NK-92 (cell line): ENCODE results near the gene CNNM2.

Experiments
- DNase-seq: peaks from one replicate; lab custom pipeline; 2025; ENCODE audit not compliant: unreplicated experiment; lab: John Stamatoyannopoulos, UW

CNNM2 gene

DNA sequence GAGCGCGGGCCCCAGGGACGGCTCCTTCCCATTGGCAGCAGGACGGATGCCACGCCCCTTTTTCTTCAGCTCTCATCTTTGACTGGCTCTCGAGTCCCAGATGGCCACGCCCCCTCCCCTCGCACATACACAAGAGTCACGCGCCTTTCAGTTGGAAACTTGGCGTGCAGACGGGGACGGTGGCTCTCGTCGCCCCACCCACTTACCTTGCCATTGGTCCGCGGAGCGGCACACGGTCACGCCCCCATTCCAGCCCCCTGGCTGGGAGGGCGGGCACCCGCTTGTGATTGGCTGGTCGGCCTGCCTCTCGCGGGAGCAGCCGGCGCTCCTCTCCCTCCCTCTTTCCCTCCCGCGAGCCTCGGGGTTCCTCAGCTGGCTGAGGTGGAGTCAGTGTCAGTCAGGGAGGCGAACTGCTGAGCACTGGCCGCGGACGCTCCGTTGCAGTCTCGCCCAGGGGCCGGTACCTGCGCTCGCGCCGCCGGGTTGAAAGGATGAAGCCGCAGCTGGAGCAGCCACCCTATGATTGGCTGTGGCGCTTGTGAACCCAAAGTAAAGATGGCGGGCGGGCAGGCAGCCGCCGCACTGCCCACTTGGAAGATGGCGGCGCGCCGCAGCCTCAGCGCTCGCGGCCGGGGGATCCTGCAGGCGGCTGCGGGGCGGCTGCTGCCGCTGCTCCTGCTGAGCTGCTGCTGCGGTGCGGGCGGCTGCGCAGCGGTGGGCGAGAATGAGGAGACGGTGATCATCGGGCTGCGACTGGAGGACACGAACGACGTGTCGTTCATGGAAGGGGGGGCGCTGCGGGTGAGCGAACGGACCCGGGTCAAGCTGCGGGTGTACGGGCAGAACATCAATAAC lies at the start of gene CNNM2:
Gene CNNM2 (plus strand): TSS at position 333 of the 855 bp plus-strand sequence. CDS start 187 bp downstream, at position 520.
- peak; percentile 95 for DNase-seq

DNA sequence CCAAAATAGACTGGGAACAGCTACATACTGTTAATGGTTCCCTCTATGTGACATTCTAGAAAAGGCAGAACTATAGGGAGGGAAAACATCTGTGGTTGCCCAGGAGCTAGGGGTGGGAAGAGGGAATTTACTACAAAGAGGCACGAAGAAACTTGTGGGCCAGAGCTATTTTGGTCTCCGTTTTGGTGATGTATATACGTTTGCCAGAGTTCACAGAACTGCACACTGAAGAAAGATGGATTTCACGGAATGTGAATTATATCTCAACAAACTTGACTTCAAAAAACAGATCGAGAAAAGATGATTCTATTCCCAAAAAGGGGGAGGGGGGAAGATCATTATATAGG lies 49.2 kb upstream of the CNNM2 start:
- no peak for DNase-seq

DNA sequence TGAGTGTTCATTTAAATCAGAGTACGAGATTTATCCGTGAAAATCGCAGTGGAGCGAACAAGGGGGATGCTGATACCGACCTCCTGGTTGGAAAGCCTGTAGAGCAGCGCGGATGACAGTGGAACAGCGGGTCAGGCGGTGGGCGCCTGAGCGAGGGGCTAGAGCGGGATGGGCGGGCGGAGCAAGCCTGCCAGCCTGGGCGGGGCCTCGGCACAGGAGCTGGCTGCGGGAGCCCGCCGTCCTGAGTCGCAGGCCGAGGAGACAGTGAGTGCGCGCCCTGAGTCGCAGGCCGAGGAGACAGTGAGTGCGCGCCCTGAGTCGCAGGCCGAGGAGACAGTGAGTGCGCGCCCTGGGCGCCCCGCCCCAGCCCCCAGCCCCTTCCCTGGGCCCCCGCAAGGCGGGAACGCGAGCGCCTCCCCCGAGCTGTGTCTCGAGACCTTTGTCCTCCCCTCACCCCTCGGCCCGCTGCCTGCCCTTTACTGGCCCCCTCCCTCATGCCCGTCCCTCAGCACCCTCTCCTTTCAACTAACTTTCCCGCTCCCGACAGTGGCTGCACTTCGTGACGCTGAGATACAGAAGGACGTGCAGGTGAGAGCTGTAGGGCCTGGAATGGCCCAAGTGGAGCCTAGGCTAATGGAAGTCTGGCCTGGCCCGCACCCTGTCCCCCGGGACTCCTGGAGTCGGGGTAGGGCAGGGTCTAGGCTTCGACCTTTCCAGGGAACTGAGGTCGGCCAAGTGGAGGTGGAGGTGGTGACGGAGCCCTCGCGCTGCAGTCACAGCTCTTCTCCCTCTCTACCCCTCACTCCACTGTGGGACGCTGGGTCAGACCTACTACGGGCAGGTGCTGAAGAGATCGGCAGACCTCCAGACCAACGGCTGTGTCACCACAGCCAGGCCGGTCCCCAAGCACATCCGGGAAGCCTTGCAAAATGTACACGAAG lies 48.6 kb upstream of the CNNM2 start, which contains the start of gene AS3MT:
Gene AS3MT (plus strand): TSS at position 213 of the 941 bp plus-strand sequence. CDS start 123 bp downstream, at position 336.
- DNase-seq, result no peak

DNA sequence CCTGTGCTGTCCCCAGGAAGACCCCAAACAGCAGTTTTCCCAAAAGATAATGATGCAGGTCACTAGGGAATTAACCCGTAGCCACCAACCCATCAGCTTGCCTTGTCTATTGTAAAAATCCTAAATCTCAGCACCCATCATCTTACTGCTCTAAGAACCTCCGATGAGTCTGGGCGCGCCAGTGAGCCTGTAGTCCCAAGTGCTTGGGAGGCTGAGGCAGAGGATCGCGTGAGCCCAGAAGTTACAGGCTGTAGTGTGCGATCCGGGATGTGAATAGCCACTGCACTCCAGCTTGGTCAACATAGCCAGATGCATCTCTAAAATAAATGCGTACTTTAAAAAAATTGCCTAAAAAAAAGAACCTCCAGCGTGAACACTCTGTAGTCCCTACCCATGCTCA lies 47.9 kb upstream of the CNNM2 start:
- DNase-seq, result no peak

DNA sequence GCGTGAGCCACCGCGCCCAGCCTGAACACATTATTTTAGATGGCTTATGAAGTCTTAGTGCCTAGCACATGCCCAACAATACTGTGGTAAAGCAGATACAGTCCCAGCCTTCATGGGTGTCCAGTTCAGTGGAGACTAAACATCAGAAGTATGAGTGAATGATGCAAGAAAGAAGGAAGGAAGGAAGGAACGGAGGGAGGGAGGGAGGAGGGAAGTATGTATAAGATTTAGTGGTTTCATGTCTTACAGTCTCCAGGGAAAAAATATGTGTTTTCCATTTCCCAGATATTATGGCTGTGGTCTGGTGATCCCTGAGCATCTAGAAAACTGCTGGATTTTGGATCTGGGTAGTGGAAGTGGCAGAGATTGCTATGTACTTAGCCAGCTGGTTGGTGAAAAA lies 45.9 kb upstream of the CNNM2 start:
- no peak for DNase-seq

DNA sequence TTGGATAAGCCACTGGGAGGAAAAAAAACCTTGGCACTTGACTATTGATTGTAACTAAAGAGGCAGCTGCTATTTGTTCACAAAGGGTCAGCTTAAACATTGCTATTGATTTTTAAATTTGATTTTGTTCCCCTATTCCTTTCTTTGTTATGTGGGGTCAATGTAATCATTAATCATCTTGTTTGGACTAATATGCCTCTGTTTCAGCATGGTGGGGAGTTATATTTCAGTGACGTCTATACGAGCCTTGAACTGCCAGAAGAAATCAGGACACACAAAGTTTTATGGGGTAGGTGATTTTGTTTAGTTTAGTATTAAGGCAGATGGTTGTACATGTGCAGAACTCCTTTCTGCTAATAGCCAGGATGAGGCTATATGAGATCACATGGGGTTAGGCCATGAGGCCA lies 41.3 kb upstream of the CNNM2 start:
- no peak for DNase-seq

DNA sequence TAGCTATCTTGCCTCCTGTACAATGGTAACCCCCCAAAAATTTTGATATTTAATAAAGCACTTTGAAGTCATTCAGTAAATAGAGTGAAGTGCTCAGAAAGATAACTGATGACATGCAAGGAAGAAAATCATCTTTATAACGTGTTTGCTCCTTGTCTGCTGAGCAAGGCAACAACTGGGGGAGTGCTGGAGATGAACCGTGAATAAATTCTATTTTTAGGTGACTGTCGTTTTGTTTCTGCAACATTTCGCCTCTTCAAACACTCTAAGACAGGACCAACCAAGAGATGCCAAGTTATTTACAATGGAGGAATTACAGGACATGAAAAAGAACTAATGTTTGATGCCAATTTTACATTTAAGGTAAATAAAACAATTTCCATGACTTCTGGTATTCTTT lies 39.5 kb upstream of the CNNM2 start:
- no peak for DNase-seq

DNA sequence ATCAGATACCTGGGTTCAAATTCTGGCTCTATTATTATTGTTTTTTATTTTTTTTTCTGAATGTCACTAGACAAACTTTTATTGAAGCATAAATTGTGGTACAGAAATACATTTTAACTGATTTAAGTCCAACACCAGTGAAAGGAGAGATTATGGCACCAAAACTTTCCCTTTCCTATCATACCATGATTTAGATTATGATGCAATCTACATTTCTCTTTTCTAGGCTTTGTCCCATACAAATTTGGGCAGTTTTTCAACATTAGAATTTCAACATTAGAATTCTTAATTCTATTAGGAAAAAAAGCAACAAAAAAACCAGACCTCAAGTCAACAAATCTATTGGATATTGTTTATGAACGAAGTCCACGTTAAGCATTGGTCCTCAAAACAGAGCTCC lies 37.8 kb upstream of the CNNM2 start:
- no peak for DNase-seq

DNA sequence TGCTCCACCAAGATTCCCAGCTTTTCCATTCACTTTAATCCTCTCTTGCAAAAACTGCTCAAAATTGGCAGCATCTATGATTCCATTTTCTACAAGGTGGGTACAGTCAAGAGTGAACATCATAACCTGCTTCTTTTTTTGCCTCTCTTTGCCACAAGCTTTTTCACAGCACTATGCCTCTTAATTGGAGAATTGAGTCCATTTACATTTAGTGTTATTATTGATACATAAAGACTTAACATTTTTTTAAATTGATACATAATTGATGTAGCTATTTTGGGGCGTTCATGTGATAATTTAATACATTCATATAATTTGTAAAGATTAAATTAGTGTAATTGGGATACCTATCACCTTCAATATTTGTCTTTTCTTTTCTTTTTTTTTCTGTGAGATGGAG lies 30.0 kb upstream of the CNNM2 start:
- DNase-seq, result no peak

DNA sequence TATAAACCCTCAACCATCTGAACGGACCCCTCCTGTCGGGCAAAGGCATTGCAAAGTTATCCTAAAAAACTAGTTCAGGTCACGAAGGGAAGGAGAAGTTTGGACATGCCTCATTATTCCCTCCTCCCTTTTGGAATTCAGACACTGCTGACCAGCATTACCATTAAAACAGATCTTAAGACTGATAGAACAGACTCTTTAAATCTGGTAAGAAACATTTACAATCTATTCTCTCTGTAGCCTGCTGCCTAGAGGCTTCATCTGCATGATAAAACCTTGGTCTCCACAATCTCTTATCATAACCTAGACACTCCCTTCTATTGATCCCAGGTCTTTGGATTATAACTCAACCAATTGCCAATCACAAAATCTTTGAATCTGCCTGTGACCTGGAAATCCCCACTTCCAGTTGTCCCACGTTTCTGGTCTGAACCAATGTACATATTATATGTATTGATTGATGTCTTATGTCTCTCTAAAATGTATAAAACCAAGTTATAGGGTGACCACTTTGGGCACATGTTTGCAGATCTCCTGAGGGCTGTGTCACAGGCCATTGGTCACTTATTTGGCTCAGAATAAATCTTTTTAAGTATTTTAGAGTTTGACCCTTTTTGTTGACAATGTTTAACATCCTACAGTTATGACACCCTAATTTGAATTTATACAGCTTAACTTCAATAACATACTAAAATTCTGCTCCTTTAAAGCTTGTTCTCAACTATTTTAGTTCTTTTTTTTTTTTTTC lies 23.5 kb upstream of the CNNM2 start:
- no peak for DNase-seq

DNA sequence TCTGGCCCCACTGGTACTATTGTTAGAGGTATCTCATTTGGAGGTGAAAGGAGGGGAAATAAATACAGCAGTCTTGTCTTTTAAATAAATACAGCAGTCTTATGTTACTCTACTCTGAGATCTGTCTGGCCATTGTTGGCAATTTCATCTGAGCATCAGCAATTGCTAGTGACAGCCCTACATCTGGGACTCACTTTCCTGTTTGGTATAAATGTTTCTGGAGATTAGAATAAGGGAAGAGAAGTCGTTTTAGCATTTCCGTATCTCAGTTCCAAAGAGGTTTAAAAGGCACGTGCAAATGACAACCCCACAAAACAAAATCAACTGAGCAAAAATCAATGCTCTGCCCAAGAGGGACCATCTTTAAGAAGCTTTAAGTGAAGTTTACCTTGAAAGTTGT lies 18.1 kb upstream of the CNNM2 start:
- DNase-seq, result no peak

DNA sequence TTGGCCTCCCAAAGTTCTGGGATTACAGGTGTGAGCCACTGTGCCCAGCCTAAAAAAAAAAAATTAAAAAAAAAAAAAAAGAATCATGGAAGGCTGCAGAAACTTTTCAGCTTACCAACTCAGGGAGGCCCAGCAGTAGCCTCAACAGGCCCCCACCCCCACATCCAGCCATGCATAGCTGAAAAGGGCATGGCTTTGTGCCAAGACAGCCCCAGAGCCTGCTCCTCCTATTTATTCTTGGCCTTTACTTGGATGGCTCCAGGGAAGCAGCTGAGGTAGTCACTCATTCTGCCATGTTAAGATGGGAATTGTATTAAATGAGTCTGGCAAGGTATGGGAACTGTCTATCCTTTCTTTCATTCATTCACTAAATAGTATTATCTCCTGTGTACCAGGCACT lies 13.7 kb upstream of the CNNM2 start:
- no peak for DNase-seq

DNA sequence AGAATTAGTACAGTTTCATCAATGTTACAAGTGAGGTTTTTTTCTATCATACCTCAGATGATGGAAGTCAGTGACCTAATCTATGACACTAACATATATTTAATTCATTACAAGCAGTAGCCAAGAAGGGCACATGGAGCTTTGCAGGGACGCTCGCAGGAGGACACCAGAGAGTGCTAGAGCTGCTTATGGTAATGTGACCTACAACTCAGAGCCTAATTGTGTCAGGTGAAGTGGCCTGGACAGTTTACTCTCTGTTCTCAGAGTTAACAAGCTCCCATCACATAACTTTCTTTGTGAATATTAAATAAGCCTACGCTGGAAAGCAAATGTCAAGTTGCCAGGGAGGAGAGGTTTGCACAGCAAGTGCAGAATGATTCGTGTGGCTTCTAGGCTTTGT lies 11.6 kb upstream of the CNNM2 start:
- DNase-seq, result no peak

DNA sequence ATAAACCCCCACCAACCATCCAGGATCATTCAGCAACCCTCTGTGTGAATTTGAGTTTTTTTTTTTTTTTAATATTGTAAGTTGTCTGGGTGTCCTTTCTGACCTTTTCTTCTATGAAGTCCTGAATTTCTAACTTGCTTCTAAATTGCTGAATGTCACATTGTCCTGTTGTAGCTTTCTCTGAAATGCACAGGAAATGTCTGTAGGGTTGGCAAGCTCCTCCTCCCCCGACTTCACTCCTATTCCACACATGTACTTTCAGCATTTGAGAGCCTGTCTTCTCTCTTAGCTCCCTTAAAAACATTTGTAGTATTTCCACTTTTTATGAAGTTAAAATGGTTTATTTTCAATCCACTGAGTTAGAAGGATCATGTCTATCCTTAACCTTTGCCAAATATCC lies 3.3 kb upstream of the CNNM2 start:
- DNase-seq, result no peak

DNA sequence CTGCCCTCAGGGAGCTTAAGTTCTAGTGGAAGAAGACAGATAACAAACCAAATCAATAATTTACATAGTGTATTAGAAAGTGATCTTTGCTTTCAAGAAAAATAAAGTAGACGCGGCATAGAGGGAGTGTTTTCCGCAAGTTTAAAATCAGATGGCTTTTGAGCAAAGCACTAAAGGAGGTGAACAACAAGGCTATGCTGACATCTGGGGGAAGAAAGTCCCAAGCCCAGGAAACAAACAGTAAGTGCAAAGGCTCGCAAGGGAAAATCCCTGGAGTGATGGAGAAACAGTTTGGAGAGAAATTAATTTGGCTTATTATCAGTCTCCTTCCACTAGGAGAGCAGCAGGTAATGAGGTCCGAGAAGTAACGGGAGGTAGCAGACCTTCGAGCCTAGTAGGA lies 1.9 kb upstream of the CNNM2 start:
- DNase-seq, result no peak

DNA sequence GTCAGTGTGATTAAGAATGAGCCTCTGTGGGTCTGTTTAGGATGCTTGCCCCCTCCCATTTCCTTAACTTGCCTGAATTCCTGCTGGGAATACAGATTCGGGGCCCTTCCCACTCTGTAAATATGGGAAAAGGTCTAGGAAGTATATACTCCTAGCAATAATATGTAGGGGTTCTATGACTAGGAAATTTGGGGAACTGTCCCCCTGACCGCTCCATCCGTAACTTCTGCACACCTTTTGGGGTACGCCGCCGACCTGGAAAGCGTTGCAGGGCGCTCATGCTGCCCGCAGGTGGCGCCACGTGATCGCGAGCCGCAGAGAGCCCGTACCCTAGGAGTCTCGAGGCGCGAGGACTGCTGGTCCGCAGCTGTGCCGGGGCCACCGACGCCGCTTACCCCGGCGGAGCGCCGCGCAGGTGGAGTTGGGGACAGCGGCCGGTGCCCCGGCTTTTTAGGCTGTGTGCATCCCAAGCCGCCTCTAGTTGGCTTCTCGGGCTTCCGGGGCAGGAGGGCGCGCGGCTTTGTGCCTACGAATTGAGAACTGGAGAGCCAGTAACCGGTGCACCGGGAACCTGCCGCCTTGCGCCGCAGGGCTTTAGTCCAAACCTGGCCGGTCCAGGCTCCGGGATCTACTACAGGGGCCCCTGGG lies 656 bp upstream of the CNNM2 start:
- no peak for DNase-seq

DNA sequence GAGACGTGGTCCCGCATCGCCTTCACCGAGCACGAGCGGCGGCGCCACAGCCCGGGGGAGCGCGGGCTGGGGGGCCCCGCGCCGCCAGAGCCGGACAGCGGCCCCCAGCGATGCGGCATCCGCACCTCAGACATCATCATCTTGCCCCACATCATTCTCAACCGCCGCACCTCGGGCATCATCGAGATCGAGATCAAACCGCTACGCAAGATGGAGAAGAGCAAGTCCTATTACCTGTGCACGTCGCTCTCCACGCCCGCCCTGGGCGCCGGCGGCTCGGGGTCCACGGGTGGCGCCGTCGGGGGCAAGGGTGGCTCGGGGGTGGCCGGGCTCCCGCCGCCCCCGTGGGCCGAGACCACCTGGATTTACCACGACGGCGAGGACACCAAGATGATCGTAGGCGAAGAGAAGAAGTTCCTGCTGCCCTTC lies 737 bp downstream of the CNNM2 start:
- no peak for DNase-seq

DNA sequence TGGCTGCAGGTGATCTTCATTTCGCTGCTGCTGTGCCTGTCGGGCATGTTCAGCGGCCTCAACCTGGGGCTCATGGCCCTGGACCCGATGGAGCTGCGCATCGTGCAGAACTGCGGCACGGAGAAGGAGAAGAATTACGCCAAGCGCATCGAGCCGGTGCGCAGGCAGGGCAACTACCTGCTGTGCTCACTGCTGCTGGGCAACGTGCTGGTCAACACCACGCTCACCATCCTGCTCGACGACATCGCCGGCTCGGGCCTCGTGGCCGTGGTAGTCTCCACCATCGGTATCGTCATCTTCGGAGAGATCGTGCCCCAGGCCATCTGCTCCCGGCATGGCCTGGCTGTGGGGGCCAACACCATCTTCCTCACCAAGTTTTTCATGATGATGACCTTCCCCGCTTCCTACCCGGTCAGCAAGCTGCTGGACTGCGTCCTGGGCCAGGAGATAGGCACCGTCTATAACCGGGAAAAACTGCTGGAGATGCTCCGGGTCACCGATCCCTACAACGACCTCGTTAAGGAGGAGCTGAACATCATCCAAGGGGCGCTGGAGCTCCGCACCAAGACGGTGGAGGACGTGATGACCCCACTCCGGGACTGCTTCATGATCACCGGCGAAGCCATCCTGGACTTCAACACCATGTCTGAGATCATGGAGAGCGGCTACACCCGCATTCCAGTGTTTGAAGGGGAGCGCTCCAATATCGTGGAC lies 1.3 kb downstream of the CNNM2 start:
- no peak for DNase-seq

DNA sequence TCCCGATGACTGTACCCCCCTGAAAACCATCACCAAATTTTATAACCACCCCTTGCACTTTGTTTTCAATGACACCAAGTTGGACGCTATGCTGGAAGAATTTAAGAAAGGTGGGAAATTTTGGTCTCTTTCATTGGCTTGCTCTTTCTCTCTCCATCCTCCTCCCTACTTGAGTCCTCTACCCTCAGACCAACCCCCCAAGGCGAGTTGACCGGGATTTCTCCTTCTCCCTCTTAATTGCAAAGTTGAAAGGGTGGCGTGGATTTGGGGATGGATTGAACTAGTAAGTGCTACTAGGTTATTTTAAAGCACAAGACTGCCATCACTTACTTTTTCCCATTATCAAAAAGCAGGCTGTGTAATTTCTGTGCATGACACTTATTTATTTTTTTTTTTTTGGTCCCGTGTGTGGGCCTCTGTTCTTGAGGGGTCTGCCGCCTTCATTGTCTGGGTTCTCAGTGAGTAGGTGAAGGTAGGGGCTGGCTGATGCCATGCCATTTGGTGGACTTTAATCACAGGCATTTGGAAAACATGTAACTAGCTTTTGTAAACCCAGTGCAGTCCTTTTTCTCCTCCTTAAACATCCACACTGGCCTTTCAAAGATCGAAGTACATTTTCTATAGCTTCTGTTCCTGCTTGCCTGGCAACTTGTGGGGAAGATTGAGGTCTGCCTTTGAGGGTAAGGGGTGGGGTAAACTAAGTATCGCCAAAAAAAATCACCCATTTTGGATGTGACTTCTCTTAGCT lies 2.1 kb downstream of the CNNM2 start:
- no peak for DNase-seq
